H1 (cell line): ENCODE data around the gene BPIFB3. TPM values are rescaled to one million over a fixed set of nuclear protein-coding genes. Genes with fewer than 3 reads are reported as not detected.
"Not testable (repeated sequence)": the region's sequence is repeated elsewhere in the genome, so short reads cannot be mapped to it uniquely, and the experiment has no call there.

Experiments used
- CTCF ChIA-PET: fragments of 300-600 bp; sonication (Branson Sonifier 250); formaldehyde crosslinking; loops from one replicate; lab custom pipeline; 2021; ENCODE audit not compliant: partially characterized antibody; lab: Charles Lee
- POLR2A ChIA-PET: fragments of 300-600 bp; sonication (Branson Sonifier 250); formaldehyde crosslinking; loops from one replicate; lab custom pipeline; 2021; ENCODE audit warnings: inconsistent platforms; ENCODE audit not compliant: partially characterized antibody; lab: Charles Lee
- DNase-seq, 2 experiments: peaks; one replicate each; pipeline versions ENCODE4 v3.0.0 to v3.0.0-alpha.2; 2010 to 2022; ENCODE audit warnings: low spot score in 2 of 2, low read depth in 1 of 2, mixed read lengths in 1 of 2
- FAIRE-seq: peaks from 2 replicates; lab custom pipeline; 2011; peaks lifted over from hg19 to GRCh38; lab: Jason Lieb, UNC
- H2AFZ ChIP-seq: 2 replicates; pipeline ENCODE4 v1.8.1; 2012; ENCODE audit warnings: low read length, inconsistent platforms
- H2AK5ac ChIP-seq: 2 replicates; pipeline ENCODE4 v1.6.1; 2013; ENCODE audit warnings: low read depth, low read length
- H2BK120ac ChIP-seq: replicated peaks from 2 replicates; pipeline ENCODE3; 2013; ENCODE audit warnings: low read depth, low read length, inconsistent platforms
- H2BK12ac ChIP-seq: 2 replicates; pipeline ENCODE4 v1.6.1; 2013; ENCODE audit warnings: low read depth, low read length
- H2BK15ac ChIP-seq: 2 replicates; pipeline ENCODE4 v1.6.1; 2013; ENCODE audit warnings: low read length
- H2BK20ac ChIP-seq: 2 replicates; pipeline ENCODE4 v1.6.1; 2013; ENCODE audit warnings: low read length
- H2BK5ac ChIP-seq: 2 replicates; pipeline ENCODE4 v1.6.1; 2013; ENCODE audit warnings: low read depth, low read length
- H3K14ac ChIP-seq: 2 replicates; pipeline ENCODE4 v1.6.1; 2013; ENCODE audit warnings: inconsistent platforms; ENCODE audit not compliant: insufficient read length
- H3K18ac ChIP-seq: 2 replicates; pipeline ENCODE4 v1.6.1; 2013; ENCODE audit warnings: low read length; ENCODE audit errors: extremely low read depth
- H3K23ac ChIP-seq: 2 replicates; pipeline ENCODE4 v1.6.1; 2013; ENCODE audit warnings: inconsistent platforms; ENCODE audit not compliant: insufficient read length
- H3K23me2 ChIP-seq: 2 replicates; pipeline ENCODE4 v1.6.1; 2013; ENCODE audit warnings: low read depth, low read length
- H3K27ac ChIP-seq: 2 replicates; pipeline ENCODE4 v1.6.1; 2011; ENCODE audit warnings: low read depth, low read length, inconsistent platforms
- H3K27me3 ChIP-seq, 4 experiments: replicated peaks in 1 of 4; 1 replicate in 1 of 4; 2 replicates in 3 of 4; pipeline versions ENCODE4 v1.6.1 to v1.8.1; 2011 to 2013; ENCODE audit warnings: low read length in 3 of 4, mild to moderate bottlenecking in 3 of 4, inconsistent platforms in 2 of 4, mixed read lengths in 2 of 4, moderate library complexity in 1 of 4; ENCODE audit not compliant: control insufficient read depth in 3 of 4, insufficient read depth in 3 of 4; ENCODE audit errors: extremely low read depth in 1 of 4
- H3K36me3 ChIP-seq, 4 experiments: 2 replicates each; pipeline versions ENCODE4 v1.6.1 to v1.8.1; 2011 to 2013; ENCODE audit warnings: mild to moderate bottlenecking in 4 of 4, low read length in 3 of 4, moderate library complexity in 2 of 4, control low read depth in 1 of 4, inconsistent platforms in 1 of 4; ENCODE audit not compliant: insufficient read depth in 4 of 4, control insufficient read depth in 2 of 4
- H3K4ac ChIP-seq: replicated peaks from 2 replicates; pipeline ENCODE3; 2013; ENCODE audit warnings: low read length, low read depth, mixed read lengths, inconsistent platforms; ENCODE audit not compliant: insufficient read length
- H3K4me1 ChIP-seq, 4 experiments: replicated peaks in 1 of 4; 1 replicate in 1 of 4; 2 replicates in 3 of 4; pipeline versions ENCODE4 v1.6.1 to v1.8.1; 2011 to 2013; ENCODE audit warnings: low read length in 3 of 4, inconsistent platforms in 2 of 4, mixed read lengths in 1 of 4; ENCODE audit not compliant: insufficient read depth in 4 of 4, control insufficient read depth in 3 of 4
- H3K4me2 ChIP-seq, 2 experiments: 2 replicates each; pipeline versions ENCODE4 v1.6.1 to v1.8.1; 2011 to 2013; ENCODE audit warnings: low read depth in 2 of 2, low read length in 2 of 2, control low read depth in 1 of 2, inconsistent platforms in 1 of 2, mild to moderate bottlenecking in 1 of 2; ENCODE audit not compliant: insufficient read depth in 1 of 2
- H3K4me3 ChIP-seq, 4 experiments: fragments of 200-600, 300-600 bp in 1 of 4; sonication (generic), shearing (Covaris generic), sonication (Bioruptor Twin) in 1 of 4; 2 replicates each; pipeline versions ENCODE4 v1.5.1 to v1.8.1; 2011 to 2016; ENCODE audit warnings: low read length in 4 of 4, low read depth in 3 of 4, control low read depth in 2 of 4, inconsistent platforms in 2 of 4, mild to moderate bottlenecking in 2 of 4, mixed read lengths in 1 of 4, moderate library complexity in 1 of 4; ENCODE audit not compliant: insufficient read depth in 2 of 4; ENCODE audit errors: extremely low read depth in 1 of 4
- H3K56ac ChIP-seq: replicated peaks from 2 replicates; pipeline ENCODE3; 2013; ENCODE audit warnings: low read depth, mild to moderate bottlenecking, mixed read lengths, low read length, inconsistent platforms; ENCODE audit not compliant: insufficient read length
- H3K79me1 ChIP-seq: 2 replicates; pipeline ENCODE4 v1.6.1; 2013; ENCODE audit warnings: low read depth, low read length, control low read depth
- H3K79me2 ChIP-seq, 2 experiments: 2 replicates each; pipeline versions ENCODE4 v1.6.1 to v1.8.1; 2012 to 2013; ENCODE audit warnings: low read length in 2 of 2, mild to moderate bottlenecking in 2 of 2, inconsistent platforms in 1 of 2; ENCODE audit not compliant: insufficient read depth in 2 of 2, control insufficient read depth in 1 of 2
- H3K9ac ChIP-seq, 4 experiments: replicated peaks in 1 of 4; 1 replicate in 1 of 4; 2 replicates in 3 of 4; pipeline versions ENCODE4 v1.6.1 to v1.8.1; 2011 to 2013; ENCODE audit warnings: low read depth in 3 of 4, low read length in 3 of 4, control low read depth in 2 of 4, mild to moderate bottlenecking in 2 of 4, moderate library complexity in 2 of 4, inconsistent platforms in 1 of 4; ENCODE audit errors: extremely low read depth in 1 of 4
- H3K9me3 ChIP-seq, 2 experiments: 2 replicates each; pipeline versions ENCODE4 v1.6.1 to v1.8.1; 2012 to 2013; ENCODE audit warnings: mild to moderate bottlenecking in 2 of 2, moderate library complexity in 2 of 2, control low read depth in 1 of 2, inconsistent platforms in 1 of 2, low read depth in 1 of 2, low read length in 1 of 2, mixed read lengths in 1 of 2; ENCODE audit not compliant: insufficient read depth in 2 of 2
- H4K20me1 ChIP-seq, 2 experiments: replicated peaks in 1 of 2; 2 replicates each; pipeline versions ENCODE3 to v1.8.1; 2011 to 2013; ENCODE audit warnings: inconsistent platforms in 2 of 2, low read length in 2 of 2, mild to moderate bottlenecking in 1 of 2; ENCODE audit not compliant: insufficient read depth in 2 of 2, control insufficient read depth in 1 of 2
- H4K5ac ChIP-seq: 2 replicates; pipeline ENCODE4 v1.6.1; 2013; ENCODE audit warnings: low read length, low read depth, mixed read lengths, inconsistent platforms; ENCODE audit not compliant: insufficient read length
- H4K8ac ChIP-seq: 2 replicates; pipeline ENCODE4 v1.8.0; 2013; ENCODE audit warnings: mild to moderate bottlenecking, moderate library complexity, low read length, inconsistent platforms; ENCODE audit not compliant: insufficient read depth; ENCODE audit errors: extremely low read depth
- H4K91ac ChIP-seq: replicated peaks from 2 replicates; pipeline ENCODE3; 2013; ENCODE audit warnings: low read length, mixed read lengths, inconsistent platforms; ENCODE audit not compliant: insufficient read length
- WGBS, 2 experiments: shearing (Covaris generic) in 1 of 2; methylation state at CpG; one replicate each; pipeline versions ENCODE4 v1.1.6 to v1.1.7; 2013 to 2015; ENCODE audit warnings: low lambda C conversion rate in 2 of 2, mixed read lengths in 2 of 2, inconsistent platforms in 1 of 2, low coverage in 1 of 2, missing lambda C conversion rate in 1 of 2; ENCODE audit not compliant: insufficient replicate concordance in 2 of 2, insufficient coverage in 1 of 2, insufficient read length in 1 of 2; ENCODE audit errors: extremely low coverage in 1 of 2, missing lambda C conversion rate in 1 of 2; 5-methylcytosine and 5-hydroxymethylcytosine counted together
- polyA plus RNA-seq, 7 experiments: library from polyadenylated mRNA; depleted of rRNA in 3 of 7; stranded (reverse) in 5 of 7; unstranded in 2 of 7; fragments of >200 nt in 5 of 7; fragments of 200-250 nt in 2 of 7; gene quantifications; 1 replicate in 5 of 7; 2 replicates in 1 of 7; 4 replicates in 1 of 7; pipeline versions ENCODE4 v1.2.1 to v1.2.3, GENCODE V29; 2011 to 2013; ENCODE audit warnings: missing spikeins in 2 of 7, mixed read lengths in 2 of 7
- total RNA-seq: library from RNA; stranded (reverse); fragmentation: NEBNext Ultra II Directional; extraction: Animal tissue kit (Norgen Biotek cat#: 25700); gene quantifications from 2 replicates; pipeline ENCODE4 v1.2.1, GENCODE V29; 2021

The BPIFB3 gene
- total and polyA plus RNA-seq, 2 of the 8 experiments (the other 6 are each of a cell fraction or from before 2014, with no cell fraction given), result not detected

- H3K23me2 ChIP-seq, H3K27ac ChIP-seq, H2BK5ac ChIP-seq, DNase-seq, H2BK12ac ChIP-seq, H3K4me2 ChIP-seq, POLR2A ChIA-PET, H2BK120ac ChIP-seq, H3K79me2 ChIP-seq, H3K23ac ChIP-seq, H3K14ac ChIP-seq, H4K5ac ChIP-seq, H3K18ac ChIP-seq, H2AFZ ChIP-seq, H3K27me3 ChIP-seq, FAIRE-seq, H2BK20ac ChIP-seq, H4K91ac ChIP-seq, H3K9me3 ChIP-seq, H3K4ac ChIP-seq, H3K36me3 ChIP-seq, H3K56ac ChIP-seq, H3K9ac ChIP-seq, H4K8ac ChIP-seq, H2BK15ac ChIP-seq, H4K20me1 ChIP-seq, H3K79me1 ChIP-seq, H3K4me1 ChIP-seq, H3K4me3 ChIP-seq, H2AK5ac ChIP-seq: not testable (repeated sequence)
- 86% methylated on average over 7 of the region's 7 CpGs; no CpG with 5 or more reads in 1 of the 2 experiments for WGBS, 2 experiments
- CTCF ChIA-PET, result interaction anchor here (1.0 to 2.4 kb wide), 6 partner anchors 10 to 111 kb away, joined by 3 to 8 read pairs (median 4); no protein-coding TSS in a partner anchor
Measured at GRCh38 chr20:33106058-33106620, 52.4 kb downstream of the BPIFB3 start.
